GM12864 (cell line): Measurements from ENCODE around the gene AP4B1.

ENCODE experiments used
- DNase-seq: peaks from one replicate; pipeline ENCODE4 v3.0.0-alpha.2; 2011; ENCODE audit warnings: low read depth
- H3K4me3 ChIP-seq: 2 replicates; pipeline ENCODE4 v1.5.1; 2011; ENCODE audit warnings: mild to moderate bottlenecking, low read depth, low read length, control low read depth
- CTCF ChIP-seq: IDR thresholded peaks from 2 replicates; pipeline ENCODE4 v1.5.1; 2011; ENCODE audit warnings: low read depth, mild to moderate bottlenecking, moderate library complexity, low read length, control low read depth, inconsistent platforms; ENCODE audit errors: missing control alignments

The AP4B1 gene

GRCh38 chr1:113946112-113946511 lies 41.5 kb upstream of the AP4B1 start:
- TF ChIP-seq CTCF = no peak
- DNase-seq = no peak

GRCh38 chr1:113945329-113945728 lies 40.7 kb upstream of the AP4B1 start:
- no peak overlapping the region for H3K4me3 ChIP-seq
- TF ChIP-seq CTCF = no peak
- no peak for DNase-seq

More at GRCh38 chr1:113946112-113946511, 41.5 kb upstream of the AP4B1 start:
- H3K4me3 ChIP-seq = no peak overlapping the region

- H3K4me3 ChIP-seq = no peak overlapping the region
- no peak for TF ChIP-seq CTCF
- DNase-seq = no peak
Measured at GRCh38 chr1:113943028-113943811, 38.6 kb upstream of the AP4B1 start.

GRCh38 chr1:113942527-113942926 lies 37.9 kb upstream of the AP4B1 start:
- no peak overlapping the region for H3K4me3 ChIP-seq
- no peak for TF ChIP-seq CTCF
- DNase-seq = no peak

- H3K4me3 ChIP-seq = no peak overlapping the region
- no peak for DNase-seq
- no peak for TF ChIP-seq CTCF
Measured at GRCh38 chr1:113941245-113941559, 36.6 kb upstream of the AP4B1 start.

- no peak for TF ChIP-seq CTCF
- H3K4me3 ChIP-seq = no peak overlapping the region
- DNase-seq = no peak
Measured at GRCh38 chr1:113940365-113941244, 36.0 kb upstream of the AP4B1 start.
